Islet of Langerhans (tissue), 1 donor: Measurements from ENCODE around the gene RASSF7.
"Not testable (repeated sequence)": the region's sequence is repeated elsewhere in the genome, so short reads cannot be mapped to it uniquely, and the experiment has no call there.

Source experiments
- FAIRE-seq: peaks from one replicate; lab custom pipeline; 2011; peaks lifted over from hg19 to GRCh38; lab: Jason Lieb, UNC

RASSF7 gene

GRCh38 chr11:560305-561147 lies at the start of gene RASSF7, which contains the start of gene LMNTD2:
RASSF7 (plus strand) TSS chr11:560970; CDS start chr11:561769, 799 bp downstream.
LMNTD2 (minus strand) TSS chr11:560738; CDS start chr11:560716, 22 bp downstream.
- no peak for FAIRE-seq

GRCh38 chr11:512761-513595 lies 47.8 kb upstream of the RASSF7 start:
- no peak for FAIRE-seq

- FAIRE-seq: no peak
Measured at GRCh38 chr11:514606-515005, 46.2 kb upstream of the RASSF7 start.

DNA sequence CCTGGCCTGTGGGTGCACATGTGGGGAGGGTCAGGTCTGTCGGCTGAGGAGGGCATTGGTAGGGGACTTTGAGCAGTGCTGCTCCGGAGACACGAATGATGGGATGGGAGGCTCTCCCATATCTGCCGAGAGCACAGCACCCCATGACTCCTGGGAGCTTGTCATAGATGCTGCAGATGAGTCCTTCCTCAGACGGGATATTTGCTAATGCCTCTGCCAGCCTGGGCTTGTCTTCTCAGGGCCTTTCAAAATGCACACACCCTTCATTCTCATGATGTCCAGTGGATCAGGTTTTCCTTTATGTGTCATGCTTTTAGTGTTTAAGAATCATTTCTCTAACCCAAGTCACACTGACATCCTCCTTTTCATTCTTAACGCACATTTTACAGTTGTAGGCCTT lies 45.6 kb upstream of the RASSF7 start:
- no peak for FAIRE-seq

GRCh38 chr11:516400-516799 lies 44.4 kb upstream of the RASSF7 start:
- no peak for FAIRE-seq

GRCh38 chr11:516918-517685 lies 43.7 kb upstream of the RASSF7 start:
- not testable (repeated sequence) for FAIRE-seq

DNA sequence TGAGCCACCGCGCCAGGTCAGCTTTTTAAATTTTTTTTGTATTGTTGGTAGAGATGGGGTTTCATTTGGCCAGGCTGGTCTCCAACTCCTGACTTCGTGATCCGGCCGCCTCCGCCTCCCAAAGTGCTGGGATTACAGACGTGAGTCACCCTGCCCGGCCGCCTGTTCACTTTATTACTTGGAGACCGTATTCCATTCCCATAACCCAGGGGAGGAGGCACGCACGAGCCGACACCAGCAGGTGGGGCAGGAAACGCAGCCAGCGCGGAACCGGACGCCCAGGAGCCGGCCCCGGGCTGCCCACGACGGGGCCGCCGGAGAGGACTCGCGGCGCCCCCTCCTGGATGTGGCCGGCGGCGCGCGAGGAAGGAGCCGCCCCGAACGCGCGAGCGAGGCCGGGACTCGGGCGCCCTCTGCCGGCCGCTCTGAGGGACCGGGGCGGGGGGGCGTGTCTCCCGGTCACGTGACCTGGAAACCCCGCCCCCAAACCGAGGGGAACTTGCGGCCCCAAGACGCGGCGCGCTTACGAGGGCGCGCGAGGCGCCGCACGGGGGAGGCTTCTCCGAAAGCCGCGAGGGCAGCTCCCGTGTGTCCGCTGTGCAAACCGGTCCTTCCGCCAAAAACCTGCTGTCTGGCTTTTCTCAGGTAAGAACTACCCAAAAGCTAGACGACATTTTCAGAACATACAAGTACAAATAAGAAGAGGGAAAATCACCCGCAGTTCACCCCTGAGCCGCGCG lies 42.1 kb upstream of the RASSF7 start:
- no peak for FAIRE-seq

DNA sequence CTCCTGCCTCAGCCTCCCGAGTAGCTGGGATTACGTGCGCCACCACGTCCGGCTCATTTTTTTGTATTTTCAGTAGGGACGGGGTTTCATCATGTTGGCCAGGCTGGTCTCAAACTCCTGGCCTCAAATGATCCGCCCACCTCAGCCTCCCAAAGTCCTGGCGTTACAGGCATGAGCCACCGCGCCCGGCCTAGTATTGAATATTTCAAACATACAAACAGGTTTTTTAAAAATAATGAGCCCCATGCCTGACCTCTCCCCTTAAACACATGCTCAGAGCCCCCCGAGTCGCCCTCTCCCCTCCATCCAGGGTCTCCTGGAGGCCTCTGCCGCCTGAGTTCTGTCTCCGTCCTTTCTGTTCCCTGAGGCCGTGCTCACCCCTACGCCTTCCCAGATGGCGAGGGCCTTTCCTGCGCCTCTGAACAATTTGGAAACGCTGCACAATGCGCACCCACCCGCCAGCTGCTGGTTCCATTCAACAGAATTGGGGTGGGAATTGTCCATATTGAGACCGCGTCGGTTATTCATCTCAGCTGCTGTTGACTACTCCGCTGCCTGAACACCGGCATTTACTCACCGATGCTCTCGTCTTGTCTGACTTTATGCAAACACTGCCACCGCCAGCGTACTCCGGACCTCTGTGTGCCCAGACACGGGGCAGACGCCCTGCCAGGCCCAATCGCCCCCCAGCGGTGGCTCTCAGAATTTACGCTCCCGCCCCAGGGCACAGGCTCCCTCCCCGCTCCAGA lies 40.2 kb upstream of the RASSF7 start:
- no peak for FAIRE-seq

- FAIRE-seq: no peak
Measured at GRCh38 chr11:521177-521688, 39.5 kb upstream of the RASSF7 start.

DNA sequence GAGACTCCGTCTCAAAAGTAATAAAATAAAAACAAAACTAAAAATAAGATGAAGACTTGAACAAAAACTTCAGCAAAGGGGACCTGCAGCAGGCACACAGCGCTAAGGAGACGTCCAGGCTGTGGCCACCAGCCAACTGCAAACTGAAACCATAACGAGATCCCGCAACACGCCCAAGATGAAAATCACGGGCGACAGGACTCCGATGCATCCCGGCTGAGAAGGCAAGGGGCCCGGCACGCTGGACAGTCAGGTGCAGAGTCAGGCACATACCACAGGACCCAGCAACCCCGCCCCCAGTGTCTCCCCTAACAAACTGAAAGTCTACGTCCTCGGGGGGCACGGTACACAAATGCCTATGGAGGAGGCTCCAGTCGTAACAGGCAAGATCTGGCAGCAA lies 34.6 kb upstream of the RASSF7 start:
- FAIRE-seq: no peak

DNA sequence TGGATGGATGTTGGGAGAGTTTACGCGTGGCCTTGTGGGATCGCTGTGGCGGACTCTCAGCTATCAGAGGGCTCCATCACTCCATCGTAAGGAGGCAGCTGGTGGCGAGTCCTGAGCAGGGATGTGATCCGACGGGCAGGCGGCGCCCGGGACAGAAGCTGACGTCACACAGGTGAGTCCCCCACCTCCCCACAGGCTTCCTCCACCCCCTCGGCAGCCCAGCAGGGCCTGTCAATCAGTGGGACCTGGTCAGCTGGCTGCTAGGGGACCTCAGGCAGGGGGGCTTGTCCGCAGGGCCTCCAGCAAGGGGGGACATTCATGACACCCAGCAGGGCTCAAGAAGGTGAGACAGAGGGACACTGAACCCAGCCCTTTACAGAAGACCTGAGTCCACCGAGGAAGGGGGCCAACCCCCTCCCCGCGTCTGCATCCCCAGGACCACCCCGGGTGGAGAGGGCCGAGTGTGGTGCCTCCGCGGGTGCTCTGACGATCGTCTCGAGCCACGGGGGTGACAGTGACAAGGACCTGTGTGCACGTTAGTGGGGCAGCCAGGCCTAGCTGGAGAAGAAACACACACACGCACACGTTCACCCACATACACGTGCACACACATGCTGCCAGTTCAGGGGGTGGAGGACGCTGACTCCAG lies 32.5 kb upstream of the RASSF7 start:
- FAIRE-seq: no peak

- FAIRE-seq: no peak
Measured at GRCh38 chr11:528815-529727, 31.7 kb upstream of the RASSF7 start.

DNA sequence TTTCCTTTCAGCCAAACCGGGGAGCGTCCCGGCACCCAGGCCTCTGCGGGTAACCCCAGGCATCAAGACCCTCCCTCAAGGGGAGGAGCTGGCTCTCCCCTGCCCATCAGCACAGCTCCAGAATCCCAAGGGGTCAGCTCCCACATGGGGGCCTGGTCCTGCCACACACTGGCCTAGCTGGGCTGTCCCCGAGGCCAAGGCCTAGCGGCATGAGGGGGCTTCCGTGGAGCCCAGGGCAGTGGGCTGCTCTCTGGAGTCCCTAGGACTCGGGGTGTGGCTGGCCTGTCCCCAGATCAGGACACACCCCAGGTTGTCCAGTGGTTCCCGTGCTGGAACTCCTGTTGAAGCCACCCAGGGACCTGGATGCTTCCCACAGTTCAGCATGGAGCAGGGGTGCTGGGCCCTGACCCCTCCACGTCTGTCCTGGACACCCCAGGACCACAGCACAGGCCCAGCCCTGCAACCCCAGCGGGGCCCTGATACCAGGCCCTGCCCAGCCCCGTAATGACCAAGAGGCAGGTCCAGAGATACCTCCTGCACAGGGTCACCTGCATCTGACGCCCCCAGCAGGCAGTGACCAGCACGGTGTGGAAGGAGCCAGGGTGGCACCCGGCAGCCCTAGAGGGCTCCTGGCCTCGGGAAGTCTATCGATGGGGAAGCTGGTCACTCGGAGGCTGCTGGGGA lies 30.9 kb upstream of the RASSF7 start:
- FAIRE-seq: no peak

GRCh38 chr11:530960-531831 lies 29.6 kb upstream of the RASSF7 start:
- no peak for FAIRE-seq

GRCh38 chr11:531919-532526 lies 28.7 kb upstream of the RASSF7 start:
- FAIRE-seq: no peak

GRCh38 chr11:532527-532985 lies 28.2 kb upstream of the RASSF7 start:
- FAIRE-seq: no peak

- FAIRE-seq: no peak
Measured at GRCh38 chr11:532986-533585, 27.7 kb upstream of the RASSF7 start.
